ENCODE data around the gene SOCS4.

Gene SOCS4

DNA sequence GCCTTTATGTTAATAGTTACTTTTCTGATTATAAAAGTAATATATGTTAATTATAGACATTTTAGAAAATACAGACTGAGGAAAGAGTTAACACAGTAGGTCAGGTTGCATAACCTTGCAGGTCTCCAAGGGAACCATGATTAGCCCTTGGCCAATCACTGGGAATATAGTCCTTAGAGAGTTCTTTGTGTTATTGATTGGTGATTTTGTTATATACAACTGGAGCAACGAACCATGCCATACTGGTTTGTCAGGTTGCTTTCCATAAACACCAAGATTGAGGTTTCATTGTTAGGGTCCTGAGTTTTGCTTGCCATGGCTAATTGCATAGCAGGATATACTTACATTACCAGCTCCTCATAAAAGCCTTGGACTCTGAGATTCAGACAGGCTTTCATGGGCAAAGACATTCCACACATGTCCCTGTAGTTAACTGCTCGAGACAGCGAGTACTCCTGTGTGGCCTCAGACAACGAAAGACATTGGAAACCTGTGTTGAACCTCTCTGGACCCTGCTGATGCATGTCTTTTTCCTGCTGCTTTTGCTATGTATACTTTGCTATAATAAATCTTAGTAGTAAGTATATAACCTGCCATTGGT is 58.1 kb downstream of the SOCS4 start:
- DNase-seq = no peak

GRCh38 chr14:55086938-55087337 is 59.9 kb downstream of the SOCS4 start:
- no peak for DNase-seq

GRCh38 chr14:55088356-55088755 is 61.3 kb downstream of the SOCS4 start:
- DNase-seq = no peak

DNA sequence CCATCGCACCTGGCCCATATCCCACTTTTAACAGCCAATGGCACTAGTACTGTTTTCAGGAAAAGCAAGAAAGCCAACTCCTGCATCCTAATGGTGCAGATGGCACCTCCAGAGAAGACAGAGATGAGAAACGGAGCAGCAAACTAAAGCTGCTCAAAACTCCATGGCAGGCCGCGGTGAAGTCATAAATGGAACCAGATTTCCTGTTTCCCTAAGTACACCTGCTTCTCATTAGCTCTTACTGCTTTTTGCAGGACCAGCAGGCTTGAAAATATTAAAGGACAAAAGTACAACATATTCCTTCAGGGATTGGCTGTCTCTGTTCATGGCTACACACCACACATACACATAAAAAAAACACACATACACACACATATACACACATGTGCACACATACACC is 65.3 kb downstream of the SOCS4 start:
- no peak for DNase-seq

GRCh38 chr14:55094292-55095157 is 67.5 kb downstream of the SOCS4 start:
- DNase-seq = no peak

DNA sequence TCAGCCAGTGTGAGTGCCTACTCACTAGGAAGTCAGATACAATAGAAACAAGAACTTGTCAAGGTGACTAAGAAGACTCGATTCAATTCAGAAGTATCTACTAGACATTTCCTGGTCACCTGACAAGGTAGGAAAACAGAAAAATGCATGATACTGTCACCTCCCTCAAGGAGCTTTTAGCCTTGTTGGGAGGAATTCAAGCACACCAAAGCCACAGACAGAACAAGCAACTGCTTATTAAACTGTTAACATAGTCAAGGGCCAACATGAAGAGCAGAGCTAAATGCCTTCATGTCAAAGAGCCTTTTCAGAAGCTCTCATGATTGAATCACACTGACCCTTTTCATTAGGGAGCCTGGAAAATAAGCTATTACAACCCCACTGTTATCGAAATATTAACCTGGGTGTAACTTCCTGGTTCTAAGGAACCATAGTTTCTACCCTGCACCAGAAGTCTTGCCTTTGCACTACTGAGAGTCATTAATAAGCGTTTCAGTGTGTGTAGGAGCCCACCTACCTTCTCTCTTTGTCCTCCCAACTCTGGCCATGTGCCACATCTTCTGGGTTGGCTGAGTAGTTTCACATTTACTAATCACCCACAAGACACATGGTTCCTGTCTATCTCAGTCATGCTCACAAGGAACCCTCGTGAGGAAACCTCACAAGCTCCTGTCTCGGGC is 71.0 kb downstream of the SOCS4 start:
- no peak for DNase-seq

- DNase-seq = no peak
Measured at GRCh38 chr14:55098561-55098898, 71.5 kb downstream of the SOCS4 start.

Data from right kidney (tissue), 1 donor.